ENCODE measurements around the gene ZNF91.
A peak's percentile ranks its signal among the peaks of the same experiment; 100 is the strongest.
"Not testable (repeated sequence)": the region's sequence is repeated elsewhere in the genome, so short reads cannot be mapped to it uniquely, and the experiment has no call there.

The ZNF91 gene

DNA sequence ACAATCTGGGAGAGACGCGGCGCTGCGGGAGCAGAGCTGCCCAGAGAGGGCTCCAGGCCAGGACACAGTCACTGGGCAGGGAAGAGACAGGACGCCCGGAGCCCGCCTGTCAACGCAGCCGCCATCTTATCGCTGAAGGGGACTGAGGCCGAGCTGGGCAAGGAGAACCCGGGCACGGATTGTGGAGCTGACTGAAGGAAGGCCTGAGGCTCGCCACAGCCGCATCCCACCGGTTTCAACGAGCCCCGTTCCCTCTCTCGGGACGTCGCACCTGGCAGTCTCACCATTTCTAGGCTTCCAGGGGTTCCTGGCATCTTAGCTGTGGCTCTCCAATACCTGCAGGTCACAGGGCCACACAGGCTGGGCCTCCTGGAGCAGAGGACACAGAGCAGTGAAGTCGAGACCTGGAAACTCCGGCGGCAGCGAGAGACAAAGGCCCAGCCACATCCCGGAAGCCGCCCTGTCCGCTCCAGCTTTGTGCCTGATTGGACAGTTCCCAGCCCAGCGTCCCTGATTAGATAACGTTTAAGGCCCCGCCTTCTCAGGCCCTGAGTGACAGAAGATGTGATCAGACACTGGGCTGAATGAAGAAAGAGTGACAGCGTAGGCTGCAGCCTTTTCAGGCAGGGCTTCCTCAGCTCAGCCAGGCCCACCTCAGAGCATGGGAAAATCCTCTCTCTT lies at the start of gene ZNF91:
Gene ZNF91, minus strand, starts transcription at position 431 of the 681 bp plus-strand sequence. Its CDS starts 117 bp downstream, at position 314.
- DNase-seq (ENCODE audit: low read depth): peak; percentile 85

DNA sequence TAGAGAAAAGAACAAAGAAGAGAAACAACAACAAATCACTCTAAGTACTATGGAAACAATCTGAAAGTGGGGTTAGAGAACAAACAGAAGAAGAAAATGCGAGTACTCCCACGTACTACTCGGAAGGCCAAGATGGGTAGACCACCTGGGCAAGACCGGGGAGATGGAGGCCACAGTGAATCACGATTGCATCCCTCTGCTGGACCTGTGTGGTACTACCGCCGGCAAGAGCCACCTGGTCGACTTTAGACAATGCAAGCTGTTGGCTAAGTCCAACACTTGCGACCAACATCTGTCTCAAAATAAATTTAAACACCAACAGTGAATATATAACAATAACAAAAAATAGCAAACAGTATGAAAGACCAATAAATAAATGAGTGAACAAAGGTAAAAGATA lies 45.5 kb upstream of the ZNF91 start:
- no peak for DNase-seq (ENCODE audit: low read depth)

DNA sequence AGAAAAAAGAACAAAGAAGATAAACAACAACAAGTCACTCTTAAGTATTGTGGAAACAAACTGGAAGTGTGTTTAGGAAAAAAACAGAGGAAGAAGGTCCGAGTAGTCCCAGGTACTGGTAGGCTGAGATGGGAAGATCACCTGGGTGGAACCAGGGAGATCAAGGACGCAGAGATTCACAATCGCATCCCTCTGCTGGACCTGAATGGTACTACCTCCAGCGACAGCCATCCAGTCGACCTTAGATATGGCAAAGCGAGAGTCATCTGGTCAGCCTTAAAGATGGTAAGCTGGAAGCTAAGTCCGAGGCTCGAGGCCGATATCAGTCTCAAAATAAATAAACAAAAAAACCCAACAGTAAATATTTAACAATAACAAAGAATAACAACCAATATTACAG lies 44.9 kb upstream of the ZNF91 start:
- no peak for DNase-seq (ENCODE audit: low read depth)

DNA sequence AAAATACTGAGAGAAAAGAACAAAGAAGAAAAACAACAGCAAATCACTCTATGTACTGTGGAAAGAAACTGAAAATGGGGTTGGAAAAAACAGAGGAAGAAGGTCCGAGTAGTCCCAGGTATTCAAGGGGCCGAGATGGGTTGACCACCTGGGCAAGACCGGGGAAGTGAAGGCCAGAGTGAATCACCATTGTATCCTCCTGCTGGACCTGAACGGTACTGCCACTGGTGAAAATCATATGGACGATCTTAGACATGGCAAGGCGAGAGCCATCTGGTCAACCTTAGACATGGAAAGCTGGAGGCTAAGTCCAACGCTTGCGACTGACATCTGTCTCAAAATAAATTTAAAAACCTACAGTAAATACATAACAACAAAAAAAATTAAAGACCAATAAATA lies 44.4 kb upstream of the ZNF91 start:
- DNase-seq (ENCODE audit: low read depth): no peak

DNA sequence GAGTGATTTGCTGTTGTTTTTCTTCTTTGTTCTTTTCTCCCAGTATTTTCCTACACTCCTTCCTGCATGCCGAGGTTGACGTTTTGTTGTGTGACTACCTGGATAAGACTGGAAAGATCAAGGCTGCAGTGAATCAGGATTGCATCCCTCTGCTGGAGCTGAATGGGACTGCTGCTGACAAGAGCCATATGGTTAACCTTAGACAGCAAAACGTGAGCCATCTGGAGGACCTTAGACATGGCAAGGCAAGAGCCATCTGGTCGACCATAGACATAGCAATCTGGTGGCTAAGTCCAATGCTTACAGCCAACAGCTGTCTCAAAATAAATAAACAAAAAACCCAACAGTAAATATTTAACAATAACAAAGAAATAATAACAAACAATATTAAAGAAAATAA lies 42.6 kb upstream of the ZNF91 start:
- no peak for DNase-seq (ENCODE audit: low read depth)

DNA sequence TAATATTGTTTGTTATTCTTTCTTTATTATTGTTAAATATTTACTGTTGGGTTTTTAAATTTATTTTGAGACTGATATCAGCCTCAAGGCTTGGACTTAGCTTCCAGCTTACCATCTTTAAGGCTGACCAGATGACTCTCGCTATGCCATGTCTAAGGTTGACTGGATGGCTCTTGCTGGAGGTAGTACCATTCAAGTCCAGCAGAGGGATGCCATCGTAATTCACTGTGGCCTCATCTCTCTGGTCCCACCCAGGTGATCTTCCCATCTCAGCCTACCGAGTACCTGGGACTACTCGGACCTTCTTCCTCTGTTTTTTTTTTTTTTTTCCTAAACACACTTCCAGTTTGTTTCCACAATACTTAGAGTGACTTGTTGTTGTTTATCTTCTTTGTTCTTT lies 41.7 kb upstream of the ZNF91 start:
- no peak for DNase-seq (ENCODE audit: low read depth)

DNA sequence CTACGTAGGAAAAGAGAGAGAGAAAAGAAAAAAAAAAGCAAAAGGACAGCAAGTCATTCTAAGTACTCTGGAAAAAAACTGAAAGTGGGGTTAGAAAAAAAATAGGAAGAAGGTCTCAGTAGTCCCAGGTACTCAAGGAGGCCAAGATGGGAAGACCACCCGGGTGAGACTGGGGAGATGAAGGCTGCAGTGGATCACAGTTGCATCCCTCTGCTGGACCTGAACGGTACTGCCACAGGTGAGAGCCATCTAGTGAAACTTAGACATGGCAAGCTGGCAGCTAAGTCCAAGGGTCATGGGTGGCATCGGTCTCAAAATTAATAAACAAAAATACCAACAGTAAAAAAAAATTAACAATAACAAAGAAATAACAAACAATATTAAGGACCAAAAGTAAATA lies 41.0 kb upstream of the ZNF91 start:
- no peak for DNase-seq (ENCODE audit: low read depth)

DNA sequence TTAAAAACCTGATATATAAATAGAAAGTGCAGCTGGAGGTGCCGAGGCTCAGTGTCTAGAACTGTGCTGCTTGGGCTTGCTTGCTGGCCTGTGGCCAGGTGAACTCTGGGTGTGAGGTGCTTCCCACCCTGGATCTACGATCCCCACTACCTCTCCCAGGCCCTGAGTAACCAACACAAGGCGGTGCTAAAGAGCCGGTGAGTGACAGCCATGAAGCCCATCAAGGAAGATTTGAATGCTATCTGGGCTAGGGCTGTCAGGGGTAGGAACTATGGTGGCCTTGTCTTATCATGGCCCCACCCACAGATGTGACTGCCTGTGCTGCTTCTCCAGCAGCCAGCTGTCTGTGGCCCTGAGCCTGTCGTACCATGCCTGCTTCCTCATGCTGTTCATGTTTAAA lies 25.6 kb upstream of the ZNF91 start:
- no peak for DNase-seq (ENCODE audit: low read depth)

DNA sequence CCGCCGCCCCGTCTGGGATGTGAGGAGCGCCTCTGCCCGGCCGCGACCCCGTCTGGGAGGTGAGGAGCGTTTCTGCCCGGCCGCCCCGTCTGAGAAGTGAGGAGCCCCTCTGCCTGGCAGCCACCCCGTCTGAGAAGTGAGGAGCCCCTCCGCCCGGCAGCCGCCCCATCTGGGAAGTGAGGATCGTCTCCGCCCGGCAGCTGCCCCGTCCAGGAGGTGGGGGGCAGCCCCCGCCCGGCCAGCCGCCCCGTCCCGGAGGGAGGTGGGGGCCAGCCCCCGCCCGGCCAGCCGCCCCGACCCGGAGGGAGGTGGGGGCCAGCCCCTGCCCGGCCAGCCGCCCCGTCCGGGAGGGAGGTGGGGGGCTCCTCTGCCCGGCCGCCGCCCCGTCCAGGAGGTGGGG lies 24.0 kb upstream of the ZNF91 start:
- not testable (repeated sequence) for DNase-seq (ENCODE audit: low read depth)

DNA sequence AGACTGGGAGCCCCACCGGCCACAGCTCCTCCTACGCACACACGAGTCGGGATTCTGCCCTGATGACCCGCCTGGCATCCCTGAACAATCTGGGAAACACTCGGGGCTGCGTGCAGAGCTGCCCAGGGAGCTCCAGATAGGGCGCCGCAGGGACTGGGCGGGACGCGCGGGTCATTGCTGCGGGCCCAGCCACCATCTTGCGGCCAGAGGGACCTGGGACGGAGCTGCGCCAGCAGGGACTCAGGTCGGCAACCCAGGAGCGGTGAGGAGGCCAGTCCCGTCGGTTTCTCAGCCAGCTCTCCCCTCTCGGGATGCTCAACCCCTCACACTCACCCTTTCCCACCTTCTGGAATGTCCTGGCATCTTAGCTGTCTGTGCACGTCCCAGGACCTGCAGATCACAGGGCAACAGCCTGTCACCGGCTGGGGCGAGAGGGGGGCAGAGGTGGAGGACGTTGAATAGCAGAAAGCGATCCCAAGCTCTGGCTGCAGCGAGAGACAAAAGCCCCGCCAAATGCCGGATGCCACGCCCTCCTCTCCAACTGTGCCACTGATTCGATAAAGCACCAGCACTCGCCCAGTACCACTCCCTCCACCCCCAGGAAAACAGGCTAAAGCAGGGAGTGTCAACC lies 20.4 kb upstream of the ZNF91 start:
- no peak for DNase-seq (ENCODE audit: low read depth)

DNA sequence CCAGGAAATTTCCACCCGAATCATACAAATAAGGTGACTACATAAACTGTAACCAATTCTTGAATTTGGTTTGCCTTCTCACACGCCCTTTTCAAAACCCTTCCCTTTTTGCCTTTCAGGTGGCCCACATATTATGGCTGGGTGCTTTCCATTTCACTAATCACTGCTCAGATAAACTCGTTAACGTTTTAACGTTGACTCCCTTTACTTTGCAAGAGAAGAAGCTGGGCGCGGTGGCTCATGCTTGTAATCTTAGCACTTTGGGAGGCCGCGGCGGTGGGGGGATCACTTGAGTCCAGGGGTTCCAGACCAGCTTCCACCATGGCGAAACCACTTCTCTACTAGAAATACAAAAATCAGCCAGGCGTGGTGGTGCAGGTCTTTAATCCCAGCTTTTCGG lies 19.8 kb upstream of the ZNF91 start:
- no peak for DNase-seq (ENCODE audit: low read depth)

DNA sequence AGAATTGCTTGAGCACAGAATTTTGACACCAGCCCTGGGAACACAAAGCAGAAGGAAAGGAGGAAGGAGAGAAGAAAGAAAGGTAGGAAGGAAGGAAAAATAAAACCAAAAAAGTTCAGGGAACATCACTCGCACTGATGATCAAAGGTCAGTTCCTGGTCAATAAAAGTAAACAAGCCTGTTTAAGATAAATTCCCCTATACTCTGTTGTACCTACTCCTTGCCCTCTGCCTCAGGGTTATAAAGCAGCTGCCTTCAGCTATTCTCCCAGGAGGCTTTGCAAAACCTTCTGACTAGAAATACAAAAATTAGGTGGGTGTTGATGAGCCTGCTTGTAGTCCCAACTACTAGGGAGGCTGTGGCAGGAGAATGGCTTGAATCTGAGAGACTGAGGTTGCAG lies 14.9 kb upstream of the ZNF91 start:
- DNase-seq (ENCODE audit: low read depth): no peak

DNA sequence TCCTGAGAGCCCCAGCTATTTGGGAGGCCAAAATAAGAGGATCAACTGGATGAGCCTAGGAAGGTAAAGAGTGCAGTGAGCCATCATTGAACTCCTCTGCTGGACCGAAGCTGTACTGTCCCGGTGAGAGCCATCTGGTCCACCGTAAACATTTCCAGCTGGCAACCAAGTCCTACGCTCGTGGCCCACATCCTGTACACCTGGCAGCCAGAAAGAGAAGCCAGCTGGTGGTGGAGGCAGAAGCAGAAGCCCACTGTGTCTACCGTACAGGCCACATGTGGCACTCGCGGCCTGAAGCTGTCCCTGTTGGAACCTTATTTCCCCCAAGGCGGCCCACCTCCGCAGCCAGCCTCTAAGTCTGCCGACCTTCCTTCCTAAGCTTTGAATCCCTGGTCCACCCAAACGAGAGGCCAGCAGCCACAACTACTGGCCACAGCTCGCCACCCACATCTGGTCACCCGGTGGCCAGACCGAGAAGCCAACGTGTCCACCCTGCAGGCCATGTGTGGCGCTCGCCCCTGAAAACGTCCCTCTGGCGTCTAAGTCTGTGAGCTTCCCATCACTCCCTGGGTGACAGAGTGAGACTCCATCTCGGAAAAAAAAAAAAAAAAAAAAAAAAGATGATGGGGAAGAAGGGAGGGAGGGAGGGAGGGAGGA lies 14.2 kb upstream of the ZNF91 start:
- DNase-seq (ENCODE audit: low read depth): no peak

DNA sequence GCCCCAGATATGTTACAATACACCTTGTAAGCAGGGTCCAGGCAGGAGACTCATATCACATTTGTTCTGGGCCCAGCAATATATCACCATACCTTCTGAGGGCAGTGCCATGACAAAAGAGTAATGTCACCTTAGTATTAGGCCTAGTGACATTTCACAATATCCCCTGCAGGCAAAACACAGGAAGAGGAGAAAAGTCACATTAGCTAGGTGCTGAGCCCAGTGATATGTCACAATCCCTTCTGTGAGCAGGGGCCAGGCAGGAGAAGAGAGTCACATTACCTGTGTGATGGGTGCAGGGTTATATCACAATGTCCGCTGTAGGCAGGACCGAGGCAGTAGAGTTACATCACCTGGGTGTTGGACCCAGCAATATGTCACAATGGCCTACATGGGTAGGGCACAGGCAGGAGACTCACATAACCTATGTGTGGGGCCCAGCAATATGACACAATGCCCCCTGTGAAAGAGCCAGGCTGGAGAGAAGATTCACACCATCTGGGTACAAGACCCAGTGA lies 12.4 kb upstream of the ZNF91 start:
- DNase-seq (ENCODE audit: low read depth): no peak

DNA sequence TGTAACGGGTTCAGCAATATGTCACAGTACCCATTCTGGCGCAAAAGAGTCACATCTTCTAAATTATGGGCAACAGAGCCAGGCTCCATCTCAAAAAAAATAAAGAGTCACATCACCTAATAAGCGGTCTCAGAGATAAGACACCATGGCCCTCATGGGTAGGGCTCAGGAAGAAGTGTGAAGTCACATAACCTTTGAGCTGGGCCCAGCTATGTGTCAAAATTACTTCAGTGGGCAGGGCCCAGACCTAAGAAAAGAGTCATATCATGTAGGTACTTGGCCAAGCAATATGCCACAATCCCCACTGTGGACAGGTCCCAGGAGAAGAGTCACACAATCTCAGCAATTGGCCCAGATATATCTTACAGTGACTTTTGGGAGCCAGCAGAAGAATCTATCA lies 11.4 kb upstream of the ZNF91 start:
- no peak for DNase-seq (ENCODE audit: low read depth)

DNA sequence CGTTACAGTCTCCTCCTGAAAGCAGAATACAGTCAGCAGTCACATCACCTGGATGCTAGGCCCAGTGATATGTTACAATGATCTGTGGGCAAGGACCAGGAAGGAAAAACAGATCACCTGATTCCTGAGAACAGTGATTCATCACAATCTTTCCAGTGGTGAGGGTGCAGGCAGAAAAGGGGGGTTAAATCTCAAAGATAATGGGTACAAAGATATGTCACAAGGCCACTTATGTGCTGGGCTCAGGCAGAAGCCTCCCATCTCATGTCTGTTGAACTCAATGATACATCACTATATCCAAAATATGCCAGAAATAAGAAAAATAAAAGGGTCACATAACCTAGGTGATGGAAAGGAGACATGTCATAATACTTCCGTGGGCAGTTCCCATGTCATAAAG lies 10.8 kb upstream of the ZNF91 start:
- no peak for DNase-seq (ENCODE audit: low read depth)

DNA sequence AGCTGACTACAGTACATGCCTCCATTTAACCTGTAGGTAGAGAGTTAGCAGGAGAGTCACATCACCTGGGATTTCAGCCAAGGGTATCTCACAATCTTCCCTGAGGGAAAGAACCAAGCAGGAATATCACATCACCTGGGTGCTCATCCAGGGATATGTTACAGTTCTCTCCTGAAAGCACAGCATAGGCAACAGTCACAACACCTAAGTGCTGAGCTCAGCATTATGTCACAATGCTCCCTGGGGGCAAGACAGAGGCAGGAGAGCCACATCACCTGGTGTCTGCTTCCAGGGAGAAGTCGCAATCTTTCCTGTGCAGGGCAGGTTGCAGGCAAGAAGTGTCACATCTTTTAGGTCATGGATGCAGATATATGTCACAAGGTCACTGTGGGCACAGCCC lies 9.4 kb upstream of the ZNF91 start:
- DNase-seq (ENCODE audit: low read depth): no peak

DNA sequence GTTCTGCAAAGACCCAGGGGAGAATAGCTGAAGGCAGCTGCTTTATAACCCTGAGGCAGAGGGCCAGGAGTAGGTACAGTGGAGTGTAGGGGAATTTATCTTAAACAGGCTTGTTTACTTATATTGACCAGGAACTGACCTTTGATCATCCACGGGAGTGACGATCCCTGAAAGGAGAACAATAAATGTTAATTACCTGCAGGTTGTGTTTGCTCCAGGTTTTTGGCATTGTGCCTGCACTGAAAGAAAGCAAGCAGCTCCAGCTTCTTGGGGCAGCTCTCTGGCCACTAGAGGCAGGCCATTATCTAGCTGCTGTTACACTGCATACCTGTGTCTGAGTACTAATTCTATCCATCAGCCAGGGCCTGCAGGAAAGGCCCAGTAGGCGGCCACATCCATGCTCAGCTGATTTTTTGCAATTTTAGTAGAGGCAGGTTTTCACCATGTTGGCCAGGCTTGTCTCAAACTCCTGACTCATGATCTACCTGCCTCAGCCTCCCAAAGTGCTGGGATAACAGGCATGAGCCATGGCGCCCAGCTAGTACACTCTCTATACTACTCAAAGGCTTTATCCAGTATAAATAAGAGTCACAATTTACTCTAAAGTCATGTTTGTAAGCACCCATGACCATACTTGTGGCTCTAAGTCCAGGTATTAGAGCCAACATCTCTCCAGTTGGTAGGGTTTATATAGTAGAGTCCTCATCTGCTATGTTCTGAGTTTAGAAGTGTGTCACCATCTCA lies 8.5 kb upstream of the ZNF91 start:
- DNase-seq (ENCODE audit: low read depth): no peak

DNA sequence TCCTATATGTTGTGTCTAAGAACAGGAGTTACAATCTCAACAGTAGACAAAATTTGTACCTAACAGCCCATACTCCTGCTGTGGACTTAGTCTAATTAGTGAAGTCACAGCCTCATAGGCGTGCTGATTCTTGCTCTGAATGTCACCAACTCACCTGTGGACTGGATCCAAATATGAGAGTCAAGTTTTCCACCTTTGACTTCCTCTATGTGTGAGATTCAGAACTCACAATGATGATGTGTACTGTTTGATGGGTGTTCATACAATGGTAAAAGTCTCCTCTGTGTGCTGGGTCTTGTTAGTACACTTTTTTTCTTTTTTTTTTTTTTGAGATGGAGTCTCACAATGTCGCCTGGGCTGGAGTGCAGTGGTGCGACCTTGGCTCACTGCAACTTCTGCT lies 7.8 kb upstream of the ZNF91 start:
- no peak for DNase-seq (ENCODE audit: low read depth)

DNA sequence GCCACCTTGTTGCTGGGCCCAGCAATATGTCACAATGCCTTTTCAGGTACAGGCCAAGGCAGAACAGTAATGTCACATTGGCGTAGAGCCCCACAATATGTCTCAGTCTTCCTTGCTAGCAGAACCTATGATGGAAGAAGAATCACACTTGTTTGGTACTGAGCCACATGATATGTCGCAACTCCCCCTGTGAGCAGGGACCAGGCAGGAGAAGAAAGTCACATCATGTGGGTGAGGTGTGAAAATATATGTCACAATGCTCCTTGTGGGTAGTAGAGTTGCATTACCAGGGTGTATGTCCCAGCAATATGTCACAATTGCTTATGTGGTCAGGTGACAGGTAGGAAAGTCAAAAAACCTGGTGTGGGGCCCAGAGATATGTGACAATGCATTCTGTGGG lies 7.1 kb upstream of the ZNF91 start:
- no peak for DNase-seq (ENCODE audit: low read depth)

DNA sequence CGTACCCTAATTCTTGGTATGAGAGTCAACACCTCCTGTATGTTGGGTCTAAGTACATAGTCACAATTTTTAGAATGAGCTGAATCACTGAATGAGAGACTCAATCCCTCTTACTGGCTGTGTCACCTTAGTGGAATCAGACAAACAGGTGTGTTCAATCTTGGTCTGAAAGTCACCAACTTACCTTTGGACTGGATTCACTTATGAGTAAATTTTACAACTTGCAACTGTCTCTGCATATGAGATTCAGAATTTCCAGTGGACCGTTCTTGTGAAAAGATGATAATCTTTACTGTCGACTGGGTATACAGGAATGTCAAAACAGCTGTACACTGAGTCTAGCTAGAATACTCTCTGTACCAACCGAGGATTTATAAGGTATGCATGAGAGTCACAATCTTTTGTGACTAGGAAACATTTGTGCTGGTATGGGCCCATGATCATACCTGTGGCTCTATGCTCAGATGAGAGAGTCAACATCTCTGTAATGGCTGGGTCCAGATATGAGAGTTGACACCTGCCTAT lies 5.9 kb upstream of the ZNF91 start:
- no peak for DNase-seq (ENCODE audit: low read depth)

DNA sequence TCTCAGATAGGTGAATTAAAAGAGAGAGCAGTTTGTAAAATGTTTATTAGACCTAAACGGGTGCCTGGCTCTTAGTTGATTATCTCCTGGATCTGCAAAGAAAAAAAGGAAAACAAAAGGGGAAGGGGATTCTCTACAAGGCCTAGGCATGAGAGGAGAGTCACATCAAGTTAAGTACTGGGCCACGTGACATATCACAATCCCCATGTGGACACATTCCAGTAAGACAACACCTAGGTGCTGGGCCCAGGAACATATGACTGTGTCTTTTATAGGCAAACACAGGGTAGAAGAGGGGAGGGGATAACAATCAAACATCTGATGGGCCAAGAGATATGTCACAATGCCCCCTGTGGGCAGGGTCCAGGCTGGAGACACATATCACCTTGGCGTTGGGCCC lies 4.2 kb upstream of the ZNF91 start:
- DNase-seq (ENCODE audit: low read depth): no peak

Measured in activated gamma-delta T cell treated with anti-CD3 and anti-CD28 coated beads, Interleukin-2, amount 50 U/mL, for 16 hours (primary cell).